ENCODE measurements around the gene PHETA2.
A peak's percentile ranks its signal among the peaks of the same experiment; 100 is the strongest.
"Not testable (repeated sequence)": the region's sequence is repeated elsewhere in the genome, so short reads cannot be mapped to it uniquely, and the experiment has no call there.

PHETA2 gene

GRCh38 chr22:42080287-42080686 lies 6.2 kb downstream of the PHETA2 start:
- H3K4me3 ChIP-seq: peak overlapping the region; percentile 60 to 77 (median 70)
- H3K27me3 ChIP-seq: no peaks in the 10 kb centered on the region
- H3K9me3 ChIP-seq (replicated peaks in 1 of 11): peaks cover 0 to 6% (median 0%) of the 10 kb centered on the region in 11 experiments; a peak in 6 of 22 replicates
- H4K20me1 ChIP-seq: peaks cover 0 to 13% (median 3%) of the 10 kb centered on the region in 11 experiments; a peak in 6 of 22 replicates
- no peak for TF ChIP-seq Cebpa-rat (IDR thresholded peaks at IDR 0.05)
- peak overlapping the region; percentile 87 to 97 (median 93) for H3K27ac ChIP-seq
- H3K36me3 ChIP-seq: peaks cover 34 to 48% (median 40%) of the 10 kb centered on the region in 11 experiments
- H3K4me1 ChIP-seq: peaks cover 45 to 61% (median 51%) of the 10 kb centered on the region in 10 experiments
- H3K4me2 ChIP-seq: peak overlapping the region; percentile 73 to 98 (median 94)
- peak overlapping the region; percentile 85 to 94 (median 92) for H3K9ac ChIP-seq

GRCh38 chr22:42083119-42083518 lies 9.1 kb downstream of the PHETA2 start:
- H3K4me1 ChIP-seq: peaks cover 22 to 40% (median 30%) of the 10 kb centered on the region in 10 experiments
- no peak overlapping the region; a peak in 1 of 22 replicates for H3K9ac ChIP-seq
- no peak overlapping the region for H3K4me3 ChIP-seq
- TF ChIP-seq Cebpa-rat (IDR thresholded peaks at IDR 0.05): no peak
- peaks cover 55 to 63% (median 61%) of the 10 kb centered on the region in 11 experiments for H3K36me3 ChIP-seq
- H3K27me3 ChIP-seq: no peaks in the 10 kb centered on the region
- H3K9me3 ChIP-seq (replicated peaks in 1 of 11): no peaks in the 10 kb centered on the region
- H4K20me1 ChIP-seq: peaks cover 0 to 39% (median 15%) of the 10 kb centered on the region in 11 experiments; a peak in 10 of 22 replicates
- no peak overlapping the region for H3K4me2 ChIP-seq
- no peak overlapping the region for H3K27ac ChIP-seq

GRCh38 chr22:42084874-42085273 lies 10.8 kb downstream of the PHETA2 start:
- Histone ChIP-seq H3K4me1 (peaks cover 19 to 41% (median 30%) of the 10 kb centered on the region in 10 experiments), H3K36me3 (peaks cover 64 to 79% (median 72%) of the 10 kb centered on the region in 11 experiments), H3K9me3 (replicated peaks in 1 of 11) (peaks cover 0 to 16% (median 12%) of the 10 kb centered on the region in 11 experiments; a peak in 18 of 22 replicates), H3K27me3 (no peaks in the 10 kb centered on the region), H3K27ac (no peak overlapping the region), H4K20me1 (peaks cover 0 to 52% (median 22%) of the 10 kb centered on the region in 11 experiments; a peak in 11 of 22 replicates), H3K4me2 (no peak overlapping the region), H3K4me3 (no peak overlapping the region), H3K9ac (no peak overlapping the region)
- TF ChIP-seq Cebpa-rat (IDR thresholded peaks at IDR 0.05): no peak

GRCh38 chr22:42086051-42086450 lies 12.0 kb downstream of the PHETA2 start:
- Histone ChIP-seq H4K20me1 (peaks cover 0 to 52% (median 22%) of the 10 kb centered on the region in 11 experiments; a peak in 11 of 22 replicates), H3K27ac (no peak overlapping the region), H3K27me3 (no peaks in the 10 kb centered on the region), H3K4me3 (no peak overlapping the region), H3K4me1 (peaks cover 13 to 34% (median 23%) of the 10 kb centered on the region in 10 experiments), H3K36me3 (peaks cover 64 to 79% (median 72%) of the 10 kb centered on the region in 11 experiments), H3K9me3 (replicated peaks in 1 of 11) (peaks cover 0 to 17% (median 12%) of the 10 kb centered on the region in 11 experiments; a peak in 18 of 22 replicates), H3K9ac (no peak overlapping the region), H3K4me2 (no peak overlapping the region)
- TF ChIP-seq Cebpa-rat (IDR thresholded peaks at IDR 0.05): no peak

GRCh38 chr22:42090596-42091454 lies 16.8 kb downstream of the PHETA2 start, which contains the start of gene NDUFA6:
NDUFA6 (minus strand) TSS chr22:42090772; CDS start chr22:42090744, 28 bp downstream.
- Histone ChIP-seq H3K4me1 (peaks cover 17 to 28% (median 22%) of the 10 kb centered on the region in 10 experiments), H3K27me3 (no peaks in the 10 kb centered on the region), H3K4me2 (peak within 1 kb of the TSS; percentile 80 to 95 (median 87)), H3K9me3 (replicated peaks in 1 of 11) (peaks cover 0 to 17% (median 12%) of the 10 kb centered on the region in 11 experiments; a peak in 18 of 22 replicates), H4K20me1 (peaks cover 0 to 34% (median 16%) of the 10 kb centered on the region in 11 experiments; a peak in 11 of 22 replicates), H3K9ac (peak within 1 kb of the TSS; percentile 90 to 99 (median 96)), H3K27ac (peak within 1 kb of the TSS; percentile 90 to 99 (median 95)), H3K4me3 (peak within 1 kb of the TSS; percentile 74 to 96 (median 88)), H3K36me3 (peaks cover 21 to 34% (median 29%) of the 10 kb centered on the region in 11 experiments)
- no peak for TF ChIP-seq Cebpa-rat (IDR thresholded peaks at IDR 0.05)

- H3K36me3 ChIP-seq: peaks cover 15 to 28% (median 23%) of the 10 kb centered on the region in 11 experiments
- peaks cover 0 to 28% (median 11%) of the 10 kb centered on the region in 11 experiments; a peak in 11 of 22 replicates for H4K20me1 ChIP-seq
- H3K27ac ChIP-seq: peak overlapping the region; percentile 27 to 98 (median 95); a peak in 21 of 22 replicates
- H3K4me3 ChIP-seq: peak overlapping the region; percentile 66 to 96 (median 86)
- H3K9me3 ChIP-seq (replicated peaks in 1 of 11): peaks cover 0 to 17% (median 12%) of the 10 kb centered on the region in 11 experiments; a peak in 18 of 22 replicates
- H3K27me3 ChIP-seq: no peaks in the 10 kb centered on the region
- TF ChIP-seq Cebpa-rat (IDR thresholded peaks at IDR 0.05): no peak
- peak overlapping the region; percentile 79 to 95 (median 86) for H3K4me2 ChIP-seq
- H3K9ac ChIP-seq: peak overlapping the region; percentile 74 to 99 (median 96)
- peaks cover 17 to 25% (median 22%) of the 10 kb centered on the region in 10 experiments for H3K4me1 ChIP-seq
These were observed 17.4 kb downstream of the PHETA2 start for GRCh38 chr22:42091455-42091782.

- Histone ChIP-seq H3K4me3 (peak overlapping the region in 1 of 10 experiments; percentile 0; a peak in 1 of 20 replicates), H3K27me3 (no peaks in the 10 kb centered on the region), H3K36me3 (peaks cover 32 to 77% (median 62%) of the 10 kb centered on the region in 11 experiments), H4K20me1 (no peaks in the 10 kb centered on the region), H3K4me1 (no peaks in the 10 kb centered on the region), H3K9me3 (replicated peaks in 1 of 11) (peaks cover 79 to 88% (median 79%) of the 10 kb centered on the region in 11 experiments), H3K27ac (no peak overlapping the region), H3K4me2 (no peak overlapping the region), H3K9ac (no peak overlapping the region)
- no peak for TF ChIP-seq Cebpa-rat (IDR thresholded peaks at IDR 0.05)
These were observed 27.2 kb downstream of the PHETA2 start for GRCh38 chr22:42101199-42101598.

- not testable (repeated sequence) for H3K27me3 ChIP-seq, H4K20me1 ChIP-seq, H3K27ac ChIP-seq, H3K4me1 ChIP-seq, H3K9ac ChIP-seq, H3K4me2 ChIP-seq
- H3K36me3 ChIP-seq: peaks cover 35 to 68% (median 51%) of the 10 kb centered on the region in 11 experiments
- peaks cover 70 to 79% (median 71%) of the 10 kb centered on the region in 11 experiments for H3K9me3 ChIP-seq (replicated peaks in 1 of 11)
- H3K4me3 ChIP-seq: peak overlapping the region in 5 of 10 experiments; percentile 2 to 22 (median 8); a peak in 1 of 20 replicates
These were observed 30.3 kb downstream of the PHETA2 start for GRCh38 chr22:42104332-42104860.
